T-helper 2 cell treated with Interferon-gamma antibody and Interleukin-4, amounts not matched to agents 100 ng/mL and 5 ng/mL, for 36 hours (primary cell): ENCODE data around the gene ALOX5AP. TPM values are rescaled to one million over a fixed set of nuclear protein-coding genes. Genes with fewer than 3 reads are reported as not detected.

Experiments
- total RNA-seq: library from RNA; stranded (reverse); gene quantifications from 2 replicates; pipeline ENCODE4 v1.2.3, GENCODE V29; 2022

ALOX5AP gene
- total RNA-seq, 1 donor from 2014 or later = 118 TPM

Other genes starting within 250 kb of the ALOX5AP start
- 18.8 TPM in 2 replicates for gene USPL1, start 117.6 kb upstream of the ALOX5AP start, total RNA-seq
- gene MEDAG, start 170.7 kb downstream of the ALOX5AP start, total RNA-seq = not detected in 2 replicates
- gene TEX26, start 197.1 kb downstream of the ALOX5AP start, total RNA-seq = not detected in 2 replicates